ENCODE data around the gene RIPPLY3. TPM values are rescaled to one million over a fixed set of nuclear protein-coding genes. Genes with fewer than 3 reads are reported as not detected.

The RIPPLY3 gene, protein sequence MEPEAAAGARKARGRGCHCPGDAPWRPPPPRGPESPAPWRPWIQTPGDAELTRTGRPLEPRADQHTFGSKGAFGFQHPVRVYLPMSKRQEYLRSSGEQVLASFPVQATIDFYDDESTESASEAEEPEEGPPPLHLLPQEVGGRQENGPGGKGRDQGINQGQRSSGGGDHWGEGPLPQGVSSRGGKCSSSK
- total RNA-seq (2021; ENCODE audit: unreplicated experiment): not detected
- polyA plus RNA-seq (2012): not detected in 2 replicates
- percentile 6 among the genes with signal in this experiment for Bru-seq, nascent RNA
- percentile 12 among the genes with signal in this experiment for BruChase-seq, experiment 1, labeled RNA remaining after a 6-hour chase
- percentile 6 among the genes with signal in this experiment for BruChase-seq, experiment 2, labeled RNA remaining after a 2-hour chase
- long read RNA-seq: 0 reads

DNA sequence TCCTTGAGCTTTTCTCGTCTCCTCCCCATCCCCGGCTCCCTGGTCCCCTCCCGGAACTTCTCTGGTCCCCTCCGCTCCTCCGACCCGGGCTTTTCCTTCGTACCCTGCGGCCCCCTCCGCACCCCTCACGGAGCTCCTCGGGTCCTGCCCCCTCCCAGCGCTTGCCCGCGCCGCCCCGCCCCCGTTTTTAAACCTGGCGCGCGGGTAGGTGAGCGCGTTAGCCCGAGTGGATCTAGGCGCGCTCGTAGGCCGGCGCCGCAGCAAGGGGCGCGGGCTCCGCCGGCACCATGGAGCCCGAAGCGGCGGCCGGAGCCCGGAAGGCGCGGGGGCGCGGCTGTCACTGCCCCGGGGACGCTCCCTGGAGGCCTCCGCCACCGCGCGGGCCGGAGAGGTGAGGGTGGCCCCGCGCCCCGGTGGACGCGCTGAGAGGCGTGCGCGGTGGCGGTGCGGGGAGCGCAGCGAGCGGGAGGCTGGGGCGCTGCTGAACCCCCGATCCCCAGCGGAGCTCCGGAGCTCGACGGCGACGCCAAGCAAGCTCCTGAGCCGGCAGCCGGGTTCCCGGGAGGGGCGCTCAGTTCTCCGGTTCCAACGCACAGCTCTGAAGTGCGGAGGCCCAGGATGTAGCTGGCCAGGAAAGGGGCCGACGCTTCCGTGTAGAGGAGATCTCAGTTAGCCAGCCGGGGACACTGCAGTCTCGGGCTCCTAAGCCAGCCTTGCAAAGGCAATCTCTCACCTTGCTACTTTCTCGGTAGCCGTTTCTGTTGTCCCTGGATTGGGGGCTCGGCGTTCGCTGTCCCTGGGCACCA, at the start of gene RIPPLY3:
Gene RIPPLY3, plus strand, starts transcription at position 217 of the 806 bp plus-strand sequence. Its CDS starts 71 bp downstream, at position 288.
- intact Hi-C loops (cut with micrococcal nuclease): no loop called here
- H3K4me1 ChIP-seq (ENCODE audit: control insufficient read depth in 1 of 2, insufficient read depth in 2 of 2, low read length in 2 of 2): peaks cover 4 to 12% of the 10 kb centered on the region in 2 experiments; a peak in 3 of 4 replicates
- no peaks in the 10 kb centered on the region for H3K36me3 ChIP-seq (ENCODE audit: control insufficient read depth in 1 of 2, insufficient read depth in 2 of 2, low read length in 2 of 2)
- H3K27me3 ChIP-seq (ENCODE audit: insufficient read depth, low read length): no peaks in the 10 kb centered on the region
- ATAC-seq (no peak), DNase-seq (ENCODE audit: low read depth, low spot score) (no peak)
- H2AFZ ChIP-seq (ENCODE audit: low read depth, low read length, poor library complexity, severe bottlenecking): no peak within 1 kb of the TSS
- H3K27ac ChIP-seq (ENCODE audit: low read depth, low read length): no peak within 1 kb of the TSS
- no peak within 1 kb of the TSS for H3K4me3 ChIP-seq (replicated peaks in 1 of 2; ENCODE audit: low read depth in 1 of 2, low read length in 2 of 2)
- no peaks in the 10 kb centered on the region for H3K79me2 ChIP-seq (ENCODE audit: insufficient read depth, low read length)
- ChIA-PET CTCF (no interaction called here), POLR2A (no interaction called here), RAD21 (ENCODE audit: low non-redundant PET in 1 of 2, low total read pairs in 2 of 2, uncharacterized antibody in 2 of 2, unreplicated experiment in 2 of 2) (no interaction called here)
- no peak within 1 kb of the TSS for H3K4me2 ChIP-seq (ENCODE audit: low read length)
- H3K9me3 ChIP-seq (ENCODE audit: control insufficient read depth in 1 of 2, insufficient read depth in 1 of 2, low read depth in 1 of 2, low read length in 2 of 2): no peaks in the 10 kb centered on the region
- no peaks in the 10 kb centered on the region for H4K20me1 ChIP-seq (ENCODE audit: insufficient read depth)
- BruUV-seq (replicated peaks): no TSS peak
- H3K9me2 ChIP-seq (ENCODE audit: insufficient read depth): no peaks in the 10 kb centered on the region
- TF ChIP-seq, protein P1, sequence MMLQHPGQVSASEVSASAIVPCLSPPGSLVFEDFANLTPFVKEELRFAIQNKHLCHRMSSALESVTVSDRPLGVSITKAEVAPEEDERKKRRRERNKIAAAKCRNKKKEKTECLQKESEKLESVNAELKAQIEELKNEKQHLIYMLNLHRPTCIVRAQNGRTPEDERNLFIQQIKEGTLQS (IDR thresholded peaks at IDR 0.05): no peak
- TF ChIP-seq ZFX (IDR thresholded peaks at IDR 0.05): no peak
- TF ChIP-seq JUND (IDR thresholded peaks at IDR 0.05): no peak
- no peak for TF ChIP-seq ELF1 (IDR thresholded peaks at IDR 0.05; ENCODE audit: borderline replicate concordance, low read depth)
- TF ChIP-seq, protein P2, sequence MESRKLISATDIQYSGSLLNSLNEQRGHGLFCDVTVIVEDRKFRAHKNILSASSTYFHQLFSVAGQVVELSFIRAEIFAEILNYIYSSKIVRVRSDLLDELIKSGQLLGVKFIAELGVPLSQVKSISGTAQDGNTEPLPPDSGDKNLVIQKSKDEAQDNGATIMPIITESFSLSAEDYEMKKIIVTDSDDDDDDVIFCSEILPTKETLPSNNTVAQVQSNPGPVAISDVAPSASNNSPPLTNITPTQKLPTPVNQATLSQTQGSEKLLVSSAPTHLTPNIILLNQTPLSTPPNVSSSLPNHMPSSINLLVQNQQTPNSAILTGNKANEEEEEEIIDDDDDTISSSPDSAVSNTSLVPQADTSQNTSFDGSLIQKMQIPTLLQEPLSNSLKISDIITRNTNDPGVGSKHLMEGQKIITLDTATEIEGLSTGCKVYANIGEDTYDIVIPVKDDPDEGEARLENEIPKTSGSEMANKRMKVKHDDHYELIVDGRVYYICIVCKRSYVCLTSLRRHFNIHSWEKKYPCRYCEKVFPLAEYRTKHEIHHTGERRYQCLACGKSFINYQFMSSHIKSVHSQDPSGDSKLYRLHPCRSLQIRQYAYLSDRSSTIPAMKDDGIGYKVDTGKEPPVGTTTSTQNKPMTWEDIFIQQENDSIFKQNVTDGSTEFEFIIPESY (IDR thresholded peaks at IDR 0.05; ENCODE audit: extremely low read depth, insufficient replicate concordance, low read length): no peak
- no peak within 1 kb of the TSS for H3K9ac ChIP-seq (ENCODE audit: low read length)

Data from HCT116 (cell line).